Thoracic aorta (tissue), 2 donors: ENCODE results near the gene MYH3. TPM values are rescaled to one million over a fixed set of nuclear protein-coding genes. Genes with fewer than 3 reads are reported as not detected.

ENCODE experiments used
- ATAC-seq: fragments of 150-250 bp; one replicate; pipeline ENCODE4 v1.8.0; 2017; ENCODE audit warnings: low read depth; ENCODE audit not compliant: insufficient number of reproducible peaks, low FRiP score
- DNase-seq: peaks from one replicate; pipeline ENCODE4 v3.0.0-alpha.2; 2020; ENCODE audit warnings: low spot score
- H3K27ac ChIP-seq, 2 donors: fragments of 200-600 bp; sonication (generic); 1 replicate in 1 of 2; 2 replicates in 1 of 2; pipeline ENCODE4 v1.5.1; 2016; ENCODE audit warnings: mild to moderate bottlenecking in 2 of 2, moderate library complexity in 2 of 2
- H3K27me3 ChIP-seq: fragments of 200-600 bp; sonication (generic); replicated peaks from 2 replicates; pipeline ENCODE4 v1.6.0; 2016; ENCODE audit warnings: mild to moderate bottlenecking; ENCODE audit not compliant: insufficient read depth
- H3K36me3 ChIP-seq: fragments of 200-600 bp; sonication (generic); one replicate; pipeline ENCODE4 v1.5.1; 2016
- H3K4me1 ChIP-seq, 2 donors: fragments of 200-600 bp; sonication (generic); 1 replicate in 1 of 2; 2 replicates in 1 of 2; pipeline versions ENCODE4 v1.5.1 to v1.6.0; 2016; ENCODE audit warnings: low read depth in 2 of 2, mild to moderate bottlenecking in 1 of 2; ENCODE audit not compliant: control insufficient read depth in 1 of 2
- H3K4me3 ChIP-seq: fragments of 200-600 bp; sonication (generic); 2 replicates; pipeline ENCODE4 v1.5.1; 2016; ENCODE audit warnings: mild to moderate bottlenecking
- H3K9me3 ChIP-seq: fragments of 200-600 bp; sonication (generic); 2 replicates; pipeline ENCODE4 v1.5.1; 2016
- total RNA-seq, 2 donors: library from RNA; depleted of rRNA; stranded (reverse); fragments of >200 nt; gene quantifications; one replicate each; pipeline versions ENCODE4 v1.1.0 to v1.2.3, GENCODE V29; 2016
- TF ChIP-seq, protein P1 (sequence below): fragments of 200-600 bp; sonication (generic); IDR thresholded peaks from one replicate; pipeline ENCODE4 v1.5.1; 2019; ENCODE audit warnings: antibody characterized with exemption

MYH3 gene
- total RNA-seq, 2 donors from 2014 or later, result 3.0 to 7.1 TPM

- Histone ChIP-seq H3K36me3 (no peaks in the 10 kb centered on the region), H3K4me3 (no peak overlapping the region), H3K4me1 (no peaks in the 10 kb centered on the region), H3K27ac (no peak overlapping the region), H3K9me3 (no peaks in the 10 kb centered on the region), H3K27me3 (no peaks in the 10 kb centered on the region)
- DNase-seq (no peak), ATAC-seq (no peak)
- TF ChIP-seq, protein P1, sequence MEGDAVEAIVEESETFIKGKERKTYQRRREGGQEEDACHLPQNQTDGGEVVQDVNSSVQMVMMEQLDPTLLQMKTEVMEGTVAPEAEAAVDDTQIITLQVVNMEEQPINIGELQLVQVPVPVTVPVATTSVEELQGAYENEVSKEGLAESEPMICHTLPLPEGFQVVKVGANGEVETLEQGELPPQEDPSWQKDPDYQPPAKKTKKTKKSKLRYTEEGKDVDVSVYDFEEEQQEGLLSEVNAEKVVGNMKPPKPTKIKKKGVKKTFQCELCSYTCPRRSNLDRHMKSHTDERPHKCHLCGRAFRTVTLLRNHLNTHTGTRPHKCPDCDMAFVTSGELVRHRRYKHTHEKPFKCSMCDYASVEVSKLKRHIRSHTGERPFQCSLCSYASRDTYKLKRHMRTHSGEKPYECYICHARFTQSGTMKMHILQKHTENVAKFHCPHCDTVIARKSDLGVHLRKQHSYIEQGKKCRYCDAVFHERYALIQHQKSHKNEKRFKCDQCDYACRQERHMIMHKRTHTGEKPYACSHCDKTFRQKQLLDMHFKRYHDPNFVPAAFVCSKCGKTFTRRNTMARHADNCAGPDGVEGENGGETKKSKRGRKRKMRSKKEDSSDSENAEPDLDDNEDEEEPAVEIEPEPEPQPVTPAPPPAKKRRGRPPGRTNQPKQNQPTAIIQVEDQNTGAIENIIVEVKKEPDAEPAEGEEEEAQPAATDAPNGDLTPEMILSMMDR, result no peak
Observed at GRCh38 chr17:10585529-10585928, 71.6 kb downstream of the MYH3 start.

GRCh38 chr17:10583834-10584233 lies 73.3 kb downstream of the MYH3 start:
- Histone ChIP-seq H3K27ac (no peak overlapping the region), H3K36me3 (no peaks in the 10 kb centered on the region), H3K4me3 (no peak overlapping the region), H3K4me1 (no peaks in the 10 kb centered on the region), H3K27me3 (no peaks in the 10 kb centered on the region), H3K9me3 (no peaks in the 10 kb centered on the region)
- DNase-seq (no peak), ATAC-seq (no peak)
- TF ChIP-seq, protein P1, result no peak

- TF ChIP-seq, protein P1, result no peak
- Histone ChIP-seq H3K9me3 (no peaks in the 10 kb centered on the region), H3K27me3 (no peaks in the 10 kb centered on the region), H3K36me3 (no peaks in the 10 kb centered on the region), H3K27ac (no peak overlapping the region), H3K4me3 (no peak overlapping the region), H3K4me1 (no peaks in the 10 kb centered on the region)
- DNase-seq, result no peak
- ATAC-seq, result no peak
Observed at GRCh38 chr17:10579270-10579669, 77.8 kb downstream of the MYH3 start.

Other genes with a start within 250 kb of the MYH3 start
- not detected for gene MYH8, start 235.4 kb downstream of the MYH3 start, total RNA-seq
- gene MYH4, start 187.8 kb downstream of the MYH3 start, total RNA-seq, result not detected
- not detected for gene MYH1, start 138.8 kb downstream of the MYH3 start, total RNA-seq
- gene MYH2, start 107.7 kb downstream of the MYH3 start, total RNA-seq, result 10 to 100 TPM in 1 of 2 donors, under 1 TPM in 1; 0.28 to 11.9 TPM
- gene SCO1, start 40.2 kb upstream of the MYH3 start, total RNA-seq, result 10 to 100 TPM; 17.9 to 32.5 TPM
- 10 to 100 TPM in 1 of 2 donors, 1 to 10 TPM in 1; 6.9 to 13.6 TPM for gene ADPRM, start 40.3 kb upstream of the MYH3 start, total RNA-seq
- gene TMEM220, start 72.7 kb upstream of the MYH3 start, total RNA-seq, result 1 to 10 TPM; 7.0 to 7.5 TPM
- not detected for gene TMEM238L, start 146.8 kb upstream of the MYH3 start, total RNA-seq
- not detected for gene PIRT, start 180.8 kb upstream of the MYH3 start, total RNA-seq